Esophagus squamous epithelium (tissue), 5 donors: Measurements from ENCODE around the gene PRKN. TPM values are rescaled to one million over a fixed set of nuclear protein-coding genes. Genes with fewer than 3 reads are reported as not detected.
A peak's percentile ranks its signal among the peaks of the same experiment; 100 is the strongest.

Experiments used
- DNase-seq: peaks from one replicate; lab custom pipeline; 2025; lab: John Stamatoyannopoulos, UW
- H3K27ac ChIP-seq, 4 donors: fragments of 200-600 bp; sonication (generic); one replicate each; pipeline ENCODE4 v1.5.1; 2016 to 2019; ENCODE audit warnings: mild to moderate bottlenecking in 1 of 4
- H3K27me3 ChIP-seq, 4 donors: fragments of 200-600 bp; sonication (generic); 1 replicate in 3 of 4; 2 replicates in 1 of 4; pipeline versions ENCODE4 v1.5.1 to v1.6.0; 2017 to 2021; ENCODE audit warnings: antibody characterized with exemption in 1 of 4
- H3K36me3 ChIP-seq, 3 donors: fragments of 200-600 bp; sonication (generic); one replicate each; pipeline ENCODE4 v1.5.1; 2016 to 2019
- H3K4me1 ChIP-seq, 3 donors: fragments of 200-600 bp; sonication (generic); one replicate each; pipeline ENCODE4 v1.5.1; 2017 to 2019
- H3K4me3 ChIP-seq, 4 donors: fragments of 200-600 bp; sonication (generic); 1 replicate in 3 of 4; 2 replicates in 1 of 4; pipeline ENCODE4 v1.5.1; 2016 to 2019; ENCODE audit warnings: mild to moderate bottlenecking in 2 of 4, moderate library complexity in 1 of 4
- H3K9me3 ChIP-seq, 3 donors: fragments of 200-600 bp; sonication (generic); one replicate each; pipeline ENCODE4 v1.5.1; 2016 to 2019
- POLR2A ChIP-seq, 4 donors: fragments of 450-650 bp; IDR thresholded peaks; one replicate each; pipeline ENCODE4 v1.6.1; 2017; ENCODE audit warnings: antibody characterized with exemption in 4 of 4, mild to moderate bottlenecking in 4 of 4, moderate library complexity in 3 of 4
- WGBS, 2 donors: methylation state at CpG; one replicate each; pipeline ENCODE4 v1.1.5; 2018; 5-methylcytosine and 5-hydroxymethylcytosine counted together
- intact Hi-C: fragments of 100-400 bp; cut with DNase I; formaldehyde crosslinking; loops from one replicate; pipeline ENCODE4 v1.15.0; 2022
- total RNA-seq, 4 donors: library from RNA; depleted of rRNA; stranded (reverse); fragments of >200 nt; gene quantifications; one replicate each; pipeline ENCODE4 v1.1.0, GENCODE V29; 2016
- TF ChIP-seq, protein P1 (sequence below), 6 experiments: fragments of 450-650 bp in 4 of 6; fragments of 200-600 bp in 2 of 6; sonication (generic) in 2 of 6; IDR thresholded peaks; one replicate each; pipeline ENCODE4 v1.5.1; 2016 to 2019; ENCODE audit warnings: antibody characterized with exemption in 6 of 6, mild to moderate bottlenecking in 4 of 6, moderate library complexity in 4 of 6
- donor health status: DM: yes; HTN: yes; CAD: no.

PRKN gene
- total RNA-seq, 4 donors from 2014 or later, result 0.70 to 5.5 (median 2.2) TPM

DNA sequence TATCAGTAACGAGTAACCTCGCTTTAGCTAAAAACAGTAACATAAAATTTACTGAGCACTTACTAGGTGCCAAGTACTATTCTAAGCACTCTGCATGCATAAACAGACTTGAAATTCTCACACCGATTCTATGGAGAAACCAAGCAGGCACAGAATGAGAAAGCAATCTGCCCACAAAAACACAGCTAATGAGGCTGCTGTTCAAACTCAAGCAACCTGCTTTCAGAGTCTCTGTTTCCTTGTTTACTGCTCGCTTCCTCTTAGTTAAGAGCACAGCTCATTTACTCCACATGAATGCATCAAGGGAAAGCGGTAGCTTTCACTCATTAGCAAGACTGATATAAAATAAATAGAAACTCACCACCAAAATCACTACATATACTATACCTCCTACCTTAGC, 37.4 kb downstream of the PRKN start:
- 60 to 62% methylated on average over 5 of the region's 5 CpGs for WGBS, 2 donors
- no peak for TF ChIP-seq POLR2A (IDR thresholded peaks at IDR 0.05)
- TF ChIP-seq, protein P1, sequence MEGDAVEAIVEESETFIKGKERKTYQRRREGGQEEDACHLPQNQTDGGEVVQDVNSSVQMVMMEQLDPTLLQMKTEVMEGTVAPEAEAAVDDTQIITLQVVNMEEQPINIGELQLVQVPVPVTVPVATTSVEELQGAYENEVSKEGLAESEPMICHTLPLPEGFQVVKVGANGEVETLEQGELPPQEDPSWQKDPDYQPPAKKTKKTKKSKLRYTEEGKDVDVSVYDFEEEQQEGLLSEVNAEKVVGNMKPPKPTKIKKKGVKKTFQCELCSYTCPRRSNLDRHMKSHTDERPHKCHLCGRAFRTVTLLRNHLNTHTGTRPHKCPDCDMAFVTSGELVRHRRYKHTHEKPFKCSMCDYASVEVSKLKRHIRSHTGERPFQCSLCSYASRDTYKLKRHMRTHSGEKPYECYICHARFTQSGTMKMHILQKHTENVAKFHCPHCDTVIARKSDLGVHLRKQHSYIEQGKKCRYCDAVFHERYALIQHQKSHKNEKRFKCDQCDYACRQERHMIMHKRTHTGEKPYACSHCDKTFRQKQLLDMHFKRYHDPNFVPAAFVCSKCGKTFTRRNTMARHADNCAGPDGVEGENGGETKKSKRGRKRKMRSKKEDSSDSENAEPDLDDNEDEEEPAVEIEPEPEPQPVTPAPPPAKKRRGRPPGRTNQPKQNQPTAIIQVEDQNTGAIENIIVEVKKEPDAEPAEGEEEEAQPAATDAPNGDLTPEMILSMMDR (IDR thresholded peaks at IDR 0.05), result no peak
- H3K4me1 ChIP-seq, result peaks cover 0 to 22% (median 0%) of the 10 kb centered on the region in 3 donors
- no peaks in the 10 kb centered on the region for H3K27me3 ChIP-seq
- no peaks in the 10 kb centered on the region for H3K9me3 ChIP-seq
- no peak for DNase-seq
- intact Hi-C loops, result no loop called here
- no peaks in the 10 kb centered on the region for H3K36me3 ChIP-seq
- no peak overlapping the region for H3K27ac ChIP-seq
- no peak overlapping the region for H3K4me3 ChIP-seq

GRCh38 chr6:162688751-162689345, 38.7 kb downstream of the PRKN start:
- Histone ChIP-seq H3K36me3 (no peaks in the 10 kb centered on the region), H3K4me3 (no peak overlapping the region), H3K27ac (no peak overlapping the region), H3K4me1 (peaks cover 0 to 32% (median 9%) of the 10 kb centered on the region in 3 donors), H3K9me3 (no peaks in the 10 kb centered on the region), H3K27me3 (no peaks in the 10 kb centered on the region)
- 53 to 78% methylated on average over 3 of the region's 3 CpGs for WGBS, 2 donors
- no peak for TF ChIP-seq POLR2A (IDR thresholded peaks at IDR 0.05)
- TF ChIP-seq, protein P1 (IDR thresholded peaks at IDR 0.05), result no peak
- no peak for DNase-seq
- intact Hi-C loops, result no loop called here

DNA sequence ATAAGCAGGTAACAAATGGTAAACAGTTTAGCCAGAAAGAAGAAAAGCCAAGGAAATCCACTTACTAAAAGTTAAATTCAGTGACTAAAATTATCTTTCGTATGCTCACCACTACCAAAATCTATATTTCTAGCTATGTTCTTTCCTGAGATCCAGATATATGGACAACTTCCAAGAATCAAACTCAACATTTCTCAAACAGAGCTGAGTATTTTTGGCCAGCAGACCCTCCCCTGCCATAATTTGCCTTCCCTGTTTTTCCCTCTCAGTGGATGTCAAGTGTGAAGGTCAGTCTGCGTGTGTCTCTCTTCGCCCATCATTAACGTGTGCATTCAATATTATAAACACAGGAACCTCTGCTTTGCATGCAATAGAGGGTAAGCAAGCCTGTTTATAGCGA, 42.0 kb downstream of the PRKN start:
- H3K9me3 ChIP-seq, result no peaks in the 10 kb centered on the region
- TF ChIP-seq, protein P1 (IDR thresholded peaks at IDR 0.05), result no peak
- no peak for TF ChIP-seq POLR2A (IDR thresholded peaks at IDR 0.05)
- H3K36me3 ChIP-seq, result no peaks in the 10 kb centered on the region
- 72 to 80% methylated on average over 5 of the region's 5 CpGs for WGBS, 2 donors
- no peaks in the 10 kb centered on the region for H3K27me3 ChIP-seq
- no peak for DNase-seq
- intact Hi-C loops, result no loop called here
- H3K4me3 ChIP-seq, result no peak overlapping the region
- no peak overlapping the region for H3K27ac ChIP-seq
- H3K4me1 ChIP-seq, result peaks cover 3 to 45% (median 9%) of the 10 kb centered on the region in 3 donors

- no peak for TF ChIP-seq POLR2A (IDR thresholded peaks at IDR 0.05)
- TF ChIP-seq, protein P1 (IDR thresholded peaks at IDR 0.05), result no peak
- H3K36me3 ChIP-seq, result no peaks in the 10 kb centered on the region
- 33 to 40% methylated on average over 3 of the region's 3 CpGs for WGBS, 2 donors
- peaks cover 3 to 41% (median 9%) of the 10 kb centered on the region in 3 donors for H3K4me1 ChIP-seq
- H3K4me3 ChIP-seq, result no peak overlapping the region
- H3K27me3 ChIP-seq, result no peaks in the 10 kb centered on the region
- DNase-seq, result no peak
- H3K27ac ChIP-seq, result no peak overlapping the region
- intact Hi-C loops, result no loop called here
- no peaks in the 10 kb centered on the region for H3K9me3 ChIP-seq
Measured at GRCh38 chr6:162684961-162685360, 42.6 kb downstream of the PRKN start.

GRCh38 chr6:162684052-162684451, 43.5 kb downstream of the PRKN start:
- H3K4me3 ChIP-seq, result no peak overlapping the region
- DNase-seq, result no peak
- peaks cover 3 to 32% (median 9%) of the 10 kb centered on the region in 3 donors for H3K4me1 ChIP-seq
- 42 to 44% methylated on average over 1 of the region's 1 CpG for WGBS, 2 donors
- no peaks in the 10 kb centered on the region for H3K36me3 ChIP-seq
- H3K27me3 ChIP-seq, result no peaks in the 10 kb centered on the region
- TF ChIP-seq POLR2A (IDR thresholded peaks at IDR 0.05), result no peak
- TF ChIP-seq, protein P1 (IDR thresholded peaks at IDR 0.05), result no peak
- peak overlapping the region in 2 of 4 donors; percentile 15 to 31 for H3K27ac ChIP-seq
- intact Hi-C loops, result no loop called here
- no peaks in the 10 kb centered on the region for H3K9me3 ChIP-seq
